ENCODE measurements around the gene PLN.

Gene PLN

DNA sequence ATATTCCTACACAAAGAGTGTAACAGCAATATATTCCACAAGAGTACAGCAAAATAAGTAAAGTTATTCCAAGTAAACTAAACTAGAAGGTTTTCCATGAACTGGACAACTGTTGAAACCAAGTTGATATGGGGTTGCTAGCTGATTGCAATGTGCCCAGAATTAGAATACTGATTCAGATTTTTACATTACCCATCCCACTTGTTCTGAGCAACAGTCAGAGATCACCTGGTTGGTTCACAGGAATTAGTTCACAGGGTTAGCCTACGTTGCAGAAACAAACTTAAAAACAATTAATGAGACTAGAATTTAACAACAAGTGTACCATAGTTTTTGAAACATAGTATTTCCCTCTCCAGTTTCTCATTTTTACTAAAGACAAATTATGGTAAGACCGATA, 54.2 kb downstream of the PLN start:
- DNase-seq: no peak
- in situ Hi-C loops (cut with MboI; ENCODE audit: low pct_unique_long_range_greater_than_20kb, low sequenced_read_pairs): no loop called here

- no peak for DNase-seq
Measured at GRCh38 chr6:118603372-118603771, 55.3 kb downstream of the PLN start.

GRCh38 chr6:118606268-118606667, 58.2 kb downstream of the PLN start:
- no peak for DNase-seq
- in situ Hi-C loops (cut with MboI; ENCODE audit: low pct_unique_long_range_greater_than_20kb, low sequenced_read_pairs): no loop called here

More at GRCh38 chr6:118603372-118603771, 55.3 kb downstream of the PLN start:
- in situ Hi-C loops (cut with MboI; ENCODE audit: low pct_unique_long_range_greater_than_20kb, low sequenced_read_pairs): no loop called here

DNA sequence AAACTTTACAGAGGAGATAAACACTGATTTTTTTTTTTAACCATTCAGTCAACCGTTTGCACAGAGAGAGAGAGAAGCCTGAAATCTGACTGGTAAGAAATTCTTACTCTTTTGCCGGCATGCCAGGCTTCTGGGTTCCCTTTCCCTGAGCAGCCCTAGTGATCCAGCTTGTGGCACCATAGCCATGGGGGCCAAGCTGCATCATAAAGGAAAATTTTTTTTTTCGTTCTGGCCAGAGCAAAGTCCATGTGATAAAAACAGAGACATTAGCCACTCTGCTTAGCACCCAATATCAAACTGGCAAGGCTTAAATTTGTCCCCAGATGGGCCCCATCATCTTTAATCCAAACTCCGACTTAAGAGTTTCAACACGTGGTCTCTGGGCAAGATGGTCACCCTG, 58.8 kb downstream of the PLN start:
- no peak for DNase-seq
- in situ Hi-C loops (cut with MboI; ENCODE audit: low pct_unique_long_range_greater_than_20kb, low sequenced_read_pairs): no loop called here
